ENCODE data around the gene HIPK2.
"Not testable (repeated sequence)": the region's sequence is repeated elsewhere in the genome, so short reads cannot be mapped to it uniquely, and the experiment has no call there.

Gene HIPK2

GRCh38 chr7:139670662-139671061 is 107.1 kb downstream of the HIPK2 start:
- not testable (repeated sequence) for H3K4me3 ChIP-seq (ENCODE audit: low read length in 2 of 2); H3K27me3 ChIP-seq (ENCODE audit: control insufficient read depth in 1 of 2, insufficient read depth in 2 of 2, low read length in 2 of 2); H3K4me1 ChIP-seq (ENCODE audit: control insufficient read depth, insufficient read depth, low read length); H3K27ac ChIP-seq (ENCODE audit: low read length); H3K36me3 ChIP-seq (ENCODE audit: control insufficient read depth in 2 of 2, insufficient read depth in 2 of 2, low read length in 2 of 2); H3K9me3 ChIP-seq (ENCODE audit: control insufficient read depth in 2 of 2, low read length in 2 of 2); H3K9ac ChIP-seq (ENCODE audit: low read length in 2 of 2)

GRCh38 chr7:139669106-139670061 is 108.4 kb downstream of the HIPK2 start:
- Histone ChIP-seq H3K27me3 (ENCODE audit: control insufficient read depth in 1 of 2, insufficient read depth in 2 of 2, low read length in 2 of 2) (no peaks in the 10 kb centered on the region), H3K9ac (ENCODE audit: low read length in 2 of 2) (no peak overlapping the region), H3K4me1 (ENCODE audit: control insufficient read depth, insufficient read depth, low read length) (no peaks in the 10 kb centered on the region), H3K36me3 (ENCODE audit: control insufficient read depth in 2 of 2, insufficient read depth in 2 of 2, low read length in 2 of 2) (no peaks in the 10 kb centered on the region), H3K27ac (ENCODE audit: low read length) (no peak overlapping the region), H3K9me3 (ENCODE audit: control insufficient read depth in 2 of 2, low read length in 2 of 2) (no peaks in the 10 kb centered on the region), H3K4me3 (ENCODE audit: low read length in 2 of 2) (no peak overlapping the region)

- peaks cover 2% of the 10 kb centered on the region for H3K4me1 ChIP-seq (ENCODE audit: control insufficient read depth, insufficient read depth, low read length)
- H3K9me3 ChIP-seq (ENCODE audit: control insufficient read depth in 2 of 2, low read length in 2 of 2), result no peaks in the 10 kb centered on the region
- H3K9ac ChIP-seq (ENCODE audit: low read length in 2 of 2), result no peak overlapping the region
- H3K4me3 ChIP-seq (ENCODE audit: low read length in 2 of 2), result no peak overlapping the region
- no peaks in the 10 kb centered on the region for H3K27me3 ChIP-seq (ENCODE audit: control insufficient read depth in 1 of 2, insufficient read depth in 2 of 2, low read length in 2 of 2)
- H3K27ac ChIP-seq (ENCODE audit: low read length), result no peak overlapping the region
- H3K36me3 ChIP-seq (ENCODE audit: control insufficient read depth in 2 of 2, insufficient read depth in 2 of 2, low read length in 2 of 2), result no peaks in the 10 kb centered on the region
Measured at GRCh38 chr7:139667377-139667776, 110.4 kb downstream of the HIPK2 start.

- no peaks in the 10 kb centered on the region for H3K27me3 ChIP-seq (ENCODE audit: control insufficient read depth in 1 of 2, insufficient read depth in 2 of 2, low read length in 2 of 2)
- H3K9me3 ChIP-seq (ENCODE audit: control insufficient read depth in 2 of 2, low read length in 2 of 2), result no peaks in the 10 kb centered on the region
- no peak overlapping the region for H3K9ac ChIP-seq (ENCODE audit: low read length in 2 of 2)
- no peak overlapping the region for H3K4me3 ChIP-seq (ENCODE audit: low read length in 2 of 2)
- H3K4me1 ChIP-seq (ENCODE audit: control insufficient read depth, insufficient read depth, low read length), result peaks cover 4% of the 10 kb centered on the region
- H3K36me3 ChIP-seq (ENCODE audit: control insufficient read depth in 2 of 2, insufficient read depth in 2 of 2, low read length in 2 of 2), result no peaks in the 10 kb centered on the region
- no peak overlapping the region for H3K27ac ChIP-seq (ENCODE audit: low read length)
Measured at GRCh38 chr7:139666501-139666900, 111.3 kb downstream of the HIPK2 start.

GRCh38 chr7:139664434-139664833 is 113.4 kb downstream of the HIPK2 start:
- Histone ChIP-seq H3K4me1 (ENCODE audit: control insufficient read depth, insufficient read depth, low read length) (peaks cover 6% of the 10 kb centered on the region), H3K9me3 (ENCODE audit: control insufficient read depth in 2 of 2, low read length in 2 of 2) (no peaks in the 10 kb centered on the region), H3K4me3 (ENCODE audit: low read length in 2 of 2) (no peak overlapping the region), H3K27ac (ENCODE audit: low read length) (no peak overlapping the region), H3K36me3 (ENCODE audit: control insufficient read depth in 2 of 2, insufficient read depth in 2 of 2, low read length in 2 of 2) (no peaks in the 10 kb centered on the region), H3K27me3 (ENCODE audit: control insufficient read depth in 1 of 2, insufficient read depth in 2 of 2, low read length in 2 of 2) (no peaks in the 10 kb centered on the region), H3K9ac (ENCODE audit: low read length in 2 of 2) (no peak overlapping the region)

- no peak overlapping the region for H3K4me3 ChIP-seq (ENCODE audit: low read length in 2 of 2)
- no peaks in the 10 kb centered on the region for H3K9me3 ChIP-seq (ENCODE audit: control insufficient read depth in 2 of 2, low read length in 2 of 2)
- peaks cover 6% of the 10 kb centered on the region for H3K4me1 ChIP-seq (ENCODE audit: control insufficient read depth, insufficient read depth, low read length)
- no peaks in the 10 kb centered on the region for H3K27me3 ChIP-seq (ENCODE audit: control insufficient read depth in 1 of 2, insufficient read depth in 2 of 2, low read length in 2 of 2)
- H3K27ac ChIP-seq (ENCODE audit: low read length), result no peak overlapping the region
- H3K36me3 ChIP-seq (ENCODE audit: control insufficient read depth in 2 of 2, insufficient read depth in 2 of 2, low read length in 2 of 2), result no peaks in the 10 kb centered on the region
- H3K9ac ChIP-seq (ENCODE audit: low read length in 2 of 2), result no peak overlapping the region
Measured at GRCh38 chr7:139663608-139664177, 114.1 kb downstream of the HIPK2 start.

GRCh38 chr7:139661903-139662302 is 115.9 kb downstream of the HIPK2 start:
- no peaks in the 10 kb centered on the region for H3K27me3 ChIP-seq (ENCODE audit: control insufficient read depth in 1 of 2, insufficient read depth in 2 of 2, low read length in 2 of 2)
- H3K4me1 ChIP-seq (ENCODE audit: control insufficient read depth, insufficient read depth, low read length), result peaks cover 6% of the 10 kb centered on the region
- H3K4me3 ChIP-seq (ENCODE audit: low read length in 2 of 2), result no peak overlapping the region
- H3K36me3 ChIP-seq (ENCODE audit: control insufficient read depth in 2 of 2, insufficient read depth in 2 of 2, low read length in 2 of 2), result no peaks in the 10 kb centered on the region
- no peaks in the 10 kb centered on the region for H3K9me3 ChIP-seq (ENCODE audit: control insufficient read depth in 2 of 2, low read length in 2 of 2)
- H3K9ac ChIP-seq (ENCODE audit: low read length in 2 of 2), result no peak overlapping the region
- no peak overlapping the region for H3K27ac ChIP-seq (ENCODE audit: low read length)

- Histone ChIP-seq H3K27me3 (ENCODE audit: control insufficient read depth in 1 of 2, insufficient read depth in 2 of 2, low read length in 2 of 2) (no peaks in the 10 kb centered on the region), H3K36me3 (ENCODE audit: control insufficient read depth in 2 of 2, insufficient read depth in 2 of 2, low read length in 2 of 2) (no peaks in the 10 kb centered on the region), H3K27ac (ENCODE audit: low read length) (no peak overlapping the region), H3K4me1 (ENCODE audit: control insufficient read depth, insufficient read depth, low read length) (peaks cover 6% of the 10 kb centered on the region), H3K9me3 (ENCODE audit: control insufficient read depth in 2 of 2, low read length in 2 of 2) (no peaks in the 10 kb centered on the region), H3K4me3 (ENCODE audit: low read length in 2 of 2) (no peak overlapping the region), H3K9ac (ENCODE audit: low read length in 2 of 2) (no peak overlapping the region)
Measured at GRCh38 chr7:139661043-139661440, 116.8 kb downstream of the HIPK2 start.

GRCh38 chr7:139660317-139661042 is 117.3 kb downstream of the HIPK2 start:
- no peak overlapping the region for H3K27ac ChIP-seq (ENCODE audit: low read length)
- no peak overlapping the region for H3K9ac ChIP-seq (ENCODE audit: low read length in 2 of 2)
- no peaks in the 10 kb centered on the region for H3K27me3 ChIP-seq (ENCODE audit: control insufficient read depth in 1 of 2, insufficient read depth in 2 of 2, low read length in 2 of 2)
- no peaks in the 10 kb centered on the region for H3K36me3 ChIP-seq (ENCODE audit: control insufficient read depth in 2 of 2, insufficient read depth in 2 of 2, low read length in 2 of 2)
- no peaks in the 10 kb centered on the region for H3K9me3 ChIP-seq (ENCODE audit: control insufficient read depth in 2 of 2, low read length in 2 of 2)
- H3K4me1 ChIP-seq (ENCODE audit: control insufficient read depth, insufficient read depth, low read length), result peaks cover 6% of the 10 kb centered on the region
- no peak overlapping the region for H3K4me3 ChIP-seq (ENCODE audit: low read length in 2 of 2)

- Histone ChIP-seq H3K27me3 (ENCODE audit: control insufficient read depth in 1 of 2, insufficient read depth in 2 of 2, low read length in 2 of 2) (no peaks in the 10 kb centered on the region), H3K4me3 (ENCODE audit: low read length in 2 of 2) (no peak overlapping the region), H3K4me1 (ENCODE audit: control insufficient read depth, insufficient read depth, low read length) (peaks cover 6% of the 10 kb centered on the region), H3K27ac (ENCODE audit: low read length) (no peak overlapping the region), H3K9ac (ENCODE audit: low read length in 2 of 2) (no peak overlapping the region), H3K36me3 (ENCODE audit: control insufficient read depth in 2 of 2, insufficient read depth in 2 of 2, low read length in 2 of 2) (no peaks in the 10 kb centered on the region), H3K9me3 (ENCODE audit: control insufficient read depth in 2 of 2, low read length in 2 of 2) (no peaks in the 10 kb centered on the region)
Measured at GRCh38 chr7:139659922-139660316, 117.9 kb downstream of the HIPK2 start.

All from stomach smooth muscle (tissue), 2 donors.